Measurements from ENCODE around the gene OR2M2.

Gene OR2M2, protein sequence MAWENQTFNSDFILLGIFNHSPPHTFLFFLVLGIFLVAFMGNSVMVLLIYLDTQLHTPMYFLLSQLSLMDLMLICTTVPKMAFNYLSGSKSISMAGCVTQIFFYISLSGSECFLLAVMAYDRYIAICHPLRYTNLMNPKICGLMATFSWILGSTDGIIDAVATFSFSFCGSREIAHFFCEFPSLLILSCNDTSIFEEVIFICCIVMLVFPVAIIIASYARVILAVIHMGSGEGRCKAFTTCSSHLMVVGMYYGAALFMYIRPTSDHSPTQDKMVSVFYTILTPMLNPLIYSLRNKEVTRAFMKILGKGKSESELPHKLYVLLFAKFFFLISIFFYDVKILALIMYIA

DNA sequence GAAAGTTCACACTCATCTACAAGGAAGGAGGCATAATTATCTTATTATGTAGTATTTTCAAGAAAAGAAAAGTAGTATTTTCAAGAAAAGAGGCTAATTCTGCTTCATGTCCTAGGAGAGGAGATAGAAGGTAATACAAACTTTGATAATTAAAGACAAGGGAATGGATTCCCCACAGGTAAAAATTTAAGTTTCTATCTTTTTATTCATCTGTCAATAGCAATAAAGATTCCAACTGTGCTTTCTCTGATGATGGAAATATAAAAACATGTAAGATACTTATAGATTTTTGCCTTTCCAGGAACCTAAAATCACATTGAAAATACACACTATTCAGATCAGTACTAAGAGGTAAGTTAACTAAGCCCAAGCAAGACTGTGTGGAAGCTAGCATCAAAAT, at the start of gene OR2M2:
OR2M2 (plus strand) TSS at position 301 of the 400 bp plus-strand sequence. CDS start 5,165 bp downstream, outside the sequence.
- no peak for DNase-seq (ENCODE audit: low read depth, low spot score)

DNA sequence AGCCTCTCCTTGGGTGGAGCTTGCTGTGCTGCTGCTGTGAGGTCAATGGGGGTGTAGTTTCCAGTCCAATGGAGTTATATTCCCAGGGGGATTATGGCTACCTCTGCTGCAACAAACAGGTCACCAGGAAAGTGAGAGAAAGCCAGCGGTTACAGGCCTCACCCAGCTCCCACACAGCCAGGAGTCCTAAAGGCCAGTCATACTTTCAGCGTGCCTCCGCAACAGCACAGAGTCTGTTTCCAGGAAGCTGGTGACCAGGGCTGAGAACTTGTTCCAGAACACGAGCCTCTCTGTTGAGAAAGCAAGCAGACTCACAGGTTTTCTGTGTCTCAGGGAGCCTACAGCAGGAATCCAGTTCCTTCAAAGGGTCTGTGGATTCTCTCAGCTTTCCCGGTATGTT, 47.0 kb upstream of the OR2M2 start:
- DNase-seq (ENCODE audit: low read depth, low spot score) = no peak

DNA sequence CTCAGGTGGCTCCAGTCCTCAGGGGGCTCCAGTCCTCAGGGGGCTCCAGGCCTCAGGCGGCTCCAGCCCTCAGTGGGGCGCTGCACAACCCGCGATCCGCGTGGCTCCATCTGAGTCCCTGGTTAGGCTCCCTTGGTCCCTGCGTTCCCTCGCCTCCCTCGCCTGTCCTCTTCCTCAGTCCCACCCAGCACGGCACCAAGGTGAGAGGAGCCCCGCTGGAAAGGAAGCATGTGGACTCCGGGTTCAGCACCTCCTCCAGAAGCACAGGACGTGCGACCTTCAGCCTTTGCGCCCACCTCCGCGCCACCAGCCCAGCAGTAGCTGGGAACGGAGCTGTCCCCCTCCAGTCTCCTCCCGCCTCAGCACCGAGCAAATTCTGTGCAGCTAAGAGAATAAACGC, 37.8 kb upstream of the OR2M2 start:
- DNase-seq (ENCODE audit: low read depth, low spot score) = no peak

DNA sequence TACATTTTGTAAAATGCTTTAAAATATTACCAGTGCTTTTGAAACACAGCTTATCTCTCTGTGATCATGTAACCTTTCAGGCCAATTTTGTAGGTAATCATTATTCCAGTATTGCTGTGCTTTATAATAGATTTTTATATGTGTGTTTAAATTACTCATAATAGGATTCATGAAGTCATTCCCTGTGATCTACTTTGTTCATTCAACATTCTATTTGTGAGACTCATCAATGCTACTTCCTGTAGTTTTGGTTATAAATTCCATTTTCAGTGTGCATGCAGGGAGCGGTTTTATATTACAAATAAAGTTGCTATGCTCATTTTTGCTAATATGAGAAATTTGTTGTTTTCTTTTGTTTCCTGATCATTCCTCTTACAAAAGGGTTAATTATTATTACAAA, 33.8 kb upstream of the OR2M2 start:
- DNase-seq (ENCODE audit: low read depth, low spot score) = no peak

DNA sequence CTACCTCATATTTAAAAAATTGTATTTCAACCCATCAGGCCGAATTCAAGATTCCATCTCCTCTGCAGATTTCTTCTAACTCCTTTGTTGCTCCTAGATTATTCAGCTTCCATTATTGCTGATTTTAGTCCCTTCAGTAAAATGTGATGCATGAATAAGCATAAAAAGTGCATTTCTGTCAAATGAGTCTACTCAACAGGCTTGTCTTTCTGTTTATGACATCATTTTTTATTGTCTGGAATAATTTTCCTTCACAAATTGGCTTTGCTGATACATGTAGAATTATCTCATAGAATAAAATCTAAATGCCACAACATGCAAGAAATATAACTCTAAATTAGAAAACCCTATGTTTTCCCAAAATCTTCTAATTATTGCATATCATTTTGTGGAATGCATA, 31.3 kb upstream of the OR2M2 start:
- DNase-seq (ENCODE audit: low read depth, low spot score) = no peak

DNA sequence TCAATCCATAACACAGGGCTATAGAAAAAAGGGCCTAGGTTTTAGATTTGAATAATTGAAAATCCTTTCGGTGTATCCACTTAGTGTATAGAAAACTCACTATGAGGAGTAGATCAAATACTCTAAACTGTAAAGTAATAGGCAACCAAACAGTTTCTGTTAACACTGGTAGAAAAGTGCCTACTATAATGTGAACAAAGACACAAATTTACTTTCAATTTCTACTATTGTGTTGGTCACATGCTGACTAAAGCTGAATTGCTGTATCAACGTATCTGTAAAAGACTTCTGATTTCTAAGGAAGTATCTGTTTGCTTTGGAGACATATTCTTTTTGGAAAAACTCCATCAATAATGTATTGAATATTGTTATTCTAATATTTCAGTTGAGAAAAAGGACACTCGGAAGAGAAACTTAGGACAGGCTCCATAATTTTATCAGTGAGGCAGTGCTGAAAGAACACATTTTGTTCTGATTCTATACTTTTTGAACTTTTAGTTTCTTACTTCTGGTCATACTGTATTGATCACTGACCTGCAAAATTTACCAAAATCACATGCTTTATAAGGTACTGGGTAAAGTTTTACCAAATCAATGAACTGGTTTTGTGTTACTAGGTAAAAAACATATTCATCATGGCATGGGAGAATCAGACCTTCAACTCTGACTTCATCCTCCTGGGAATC, 30.0 kb upstream of the OR2M2 start, which contains the start of gene OR2M5:
OR2M5 (plus strand) TSS at position 636 of the 686 bp plus-strand sequence; CDS start at position 636, 0 bp downstream.
- DNase-seq (ENCODE audit: low read depth, low spot score) = no peak

DNA sequence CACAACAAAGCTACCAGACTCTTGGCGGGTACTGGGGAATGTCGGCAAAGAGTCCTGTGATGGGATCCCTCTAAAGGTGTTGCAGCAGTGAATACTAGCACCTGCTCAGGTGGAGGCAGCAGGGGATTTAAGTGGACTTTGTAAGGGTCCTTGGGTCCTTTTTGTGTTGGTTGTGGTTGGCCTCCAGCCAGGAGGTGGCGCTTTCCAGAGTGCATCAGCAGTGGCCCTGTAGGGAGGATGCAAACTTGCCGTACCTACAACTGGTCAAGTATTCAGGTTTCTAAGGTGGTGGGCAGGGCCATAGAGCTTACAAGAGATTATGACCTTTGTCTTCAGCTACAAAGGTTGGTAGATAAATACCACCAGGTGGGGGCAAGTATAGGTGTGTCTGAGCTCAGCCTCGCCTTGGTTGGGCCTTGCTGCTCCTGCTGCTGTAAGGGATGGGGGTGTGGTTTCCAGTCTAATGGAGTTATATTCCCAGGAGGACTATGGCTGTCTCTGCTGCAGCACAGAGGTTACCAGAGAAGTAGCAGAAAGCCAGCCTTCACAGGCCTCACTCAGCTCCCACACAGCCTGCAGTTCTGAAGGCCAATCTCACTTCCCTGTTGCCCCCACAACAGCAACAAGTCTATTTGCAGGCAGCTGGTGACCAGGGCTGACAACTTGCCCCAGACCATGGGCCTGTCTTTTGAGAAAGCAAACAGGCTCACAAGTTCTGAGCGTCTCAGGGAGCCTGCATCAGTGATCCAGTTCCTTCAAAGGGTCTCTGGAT, 22.4 kb upstream of the OR2M2 start:
- no peak for DNase-seq (ENCODE audit: low read depth, low spot score)

DNA sequence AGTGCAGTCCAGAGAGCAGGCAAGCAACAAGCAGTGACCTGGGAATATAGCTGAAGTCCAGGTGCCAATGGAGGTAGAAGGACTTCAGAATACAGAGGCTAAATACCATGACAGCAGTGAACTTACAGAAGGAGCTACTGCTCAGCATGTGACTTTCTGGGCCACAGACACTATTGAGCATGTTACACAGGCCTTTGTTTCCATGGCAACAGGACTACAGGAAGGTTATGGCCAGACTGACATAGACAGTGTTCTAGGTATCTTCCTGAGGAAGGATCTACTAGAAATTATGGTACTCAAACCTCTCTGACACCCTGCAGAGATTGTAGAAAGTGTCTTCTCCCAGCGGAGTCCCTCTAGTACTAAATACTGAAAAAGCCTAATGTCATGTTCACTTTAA, 18.7 kb upstream of the OR2M2 start:
- DNase-seq (ENCODE audit: low read depth, low spot score) = no peak

DNA sequence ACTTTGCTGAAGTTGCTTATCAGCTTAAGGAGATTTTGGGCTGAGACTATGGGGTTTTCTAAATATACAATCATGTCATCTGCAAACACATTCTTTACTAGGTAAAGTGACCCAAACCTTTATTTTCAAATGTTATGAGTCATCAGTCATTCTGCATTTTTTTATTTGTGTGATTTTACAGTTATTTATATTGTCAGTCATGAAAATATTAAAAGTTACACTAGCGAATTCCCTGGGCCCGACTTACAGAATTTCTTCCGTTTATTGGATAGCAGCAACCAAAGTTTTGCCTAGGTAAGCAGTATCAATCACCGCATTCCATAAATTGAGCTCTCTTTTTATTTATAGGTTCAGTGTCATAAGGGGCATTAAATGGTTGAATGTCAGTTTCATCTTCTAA, 15.9 kb upstream of the OR2M2 start:
- no peak for DNase-seq (ENCODE audit: low read depth, low spot score)

DNA sequence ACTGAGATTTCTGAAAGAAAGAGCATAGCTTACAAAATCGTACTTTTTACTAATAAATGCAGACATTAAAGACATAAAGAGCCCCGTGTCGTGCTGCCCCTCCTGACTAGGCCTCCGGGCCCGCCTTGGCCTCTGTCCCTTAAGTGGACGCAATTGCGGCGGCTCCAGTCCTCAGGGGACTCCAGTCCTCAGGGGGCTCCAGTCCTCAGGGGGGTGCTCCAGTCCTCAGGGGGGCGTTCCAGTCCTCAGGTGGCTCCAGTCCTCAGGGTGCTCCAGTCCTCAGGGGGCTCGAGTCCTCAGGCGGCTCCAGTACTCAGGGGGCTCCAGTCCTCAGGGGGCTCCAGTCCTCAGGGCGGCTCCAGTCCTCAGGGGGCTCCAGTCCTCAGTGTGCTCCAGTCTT, 10.6 kb upstream of the OR2M2 start:
- no peak for DNase-seq (ENCODE audit: low read depth, low spot score)

DNA sequence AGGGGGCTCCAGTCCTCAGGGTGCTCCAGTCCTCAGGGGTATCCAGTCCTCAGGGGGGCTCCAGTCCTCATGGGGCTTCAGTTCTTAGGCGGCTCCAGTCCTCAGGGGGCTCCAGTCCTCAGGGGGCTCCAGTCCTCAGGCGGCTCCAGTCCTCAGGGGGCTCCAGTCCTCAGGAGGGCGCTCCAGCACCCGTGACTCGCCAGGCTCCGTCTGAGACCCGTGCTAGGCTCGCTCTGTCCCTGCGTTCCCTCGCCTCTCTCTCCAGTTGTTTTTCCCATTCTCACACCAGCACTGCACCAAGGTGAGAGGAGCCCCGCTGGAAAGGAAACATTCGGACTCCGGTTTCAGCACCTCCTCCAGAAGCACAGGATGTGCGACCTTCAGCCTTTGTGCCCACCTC, 9.4 kb upstream of the OR2M2 start:
- no peak for DNase-seq (ENCODE audit: low read depth, low spot score)

DNA sequence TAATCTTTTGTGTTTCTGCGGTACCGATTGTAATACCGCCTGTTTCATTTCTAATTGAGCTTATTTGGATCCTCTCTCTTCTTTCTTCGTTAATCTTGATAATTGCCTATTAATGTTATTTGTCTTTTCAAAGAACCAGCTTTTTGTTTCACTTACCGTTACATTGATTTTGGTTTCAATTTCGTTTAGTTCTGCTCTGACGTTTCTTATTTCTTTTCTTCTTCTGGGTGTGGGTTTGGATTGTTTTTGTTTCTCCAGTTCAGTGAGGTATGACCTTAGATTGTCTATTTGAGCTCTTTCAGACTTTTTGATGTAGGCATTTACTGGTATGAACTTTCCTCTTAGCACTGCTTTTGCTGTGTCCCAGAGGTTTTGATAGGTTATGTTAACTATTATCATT, 9.4 kb downstream of the OR2M2 start:
- DNase-seq (ENCODE audit: low read depth, low spot score) = no peak

DNA sequence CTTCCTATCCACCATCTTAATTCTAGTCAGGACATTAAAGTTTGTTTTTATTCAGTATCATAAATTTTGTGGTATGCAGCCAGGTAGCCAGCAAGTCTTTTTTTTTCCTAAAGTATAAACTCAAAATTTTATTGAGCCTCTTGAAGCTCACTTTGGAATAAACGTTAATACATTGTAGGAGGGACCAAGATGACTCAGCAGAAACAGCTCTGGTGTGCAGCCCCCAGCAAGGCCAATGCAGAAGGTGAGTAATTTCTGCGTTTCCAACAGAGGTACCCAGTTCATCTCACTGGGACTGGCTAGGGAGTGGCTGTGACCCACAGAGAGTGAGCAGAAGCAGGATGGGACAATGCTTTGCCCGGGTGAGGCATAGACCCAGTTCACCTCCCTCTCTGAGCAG, 12.7 kb downstream of the OR2M2 start:
- no peak for DNase-seq (ENCODE audit: low read depth, low spot score)

DNA sequence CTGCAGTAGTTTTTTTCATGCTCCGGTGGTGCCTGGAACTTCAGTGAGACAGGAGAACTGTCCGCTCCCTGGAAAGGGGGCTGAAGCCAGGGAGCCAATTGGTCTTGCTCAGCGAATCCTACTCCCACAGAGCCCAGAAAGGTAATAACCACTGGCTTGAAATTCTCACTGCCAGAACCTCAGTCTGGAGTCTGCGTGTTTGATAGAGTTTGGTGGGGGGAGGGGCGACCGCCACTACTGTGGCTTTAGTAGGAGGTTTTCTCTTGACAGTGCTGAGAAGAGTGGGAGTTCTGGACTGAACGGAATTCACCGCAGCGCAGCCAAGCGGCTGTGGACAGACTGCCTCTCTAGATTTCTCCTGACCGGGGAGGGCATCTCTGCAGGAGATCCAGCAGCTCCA, 14.4 kb downstream of the OR2M2 start:
- no peak for DNase-seq (ENCODE audit: low read depth, low spot score)

DNA sequence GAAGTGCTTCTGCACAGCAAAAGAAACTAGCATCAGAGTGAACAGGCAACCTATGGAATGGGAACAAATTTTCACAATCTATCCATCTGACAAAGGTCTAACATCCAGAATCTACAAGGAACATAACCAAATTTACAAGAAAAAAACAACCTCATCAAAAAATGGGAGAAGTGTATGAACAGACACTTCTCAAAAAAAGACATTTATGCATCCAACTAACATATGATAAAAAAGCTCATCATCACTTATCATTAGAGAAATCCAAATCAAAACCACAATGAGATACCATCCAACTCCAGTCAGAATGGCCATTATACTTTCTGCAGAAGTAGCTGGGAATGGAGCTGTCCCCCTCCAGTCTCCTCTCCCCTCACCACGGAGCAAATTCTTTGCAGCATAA, 19.5 kb downstream of the OR2M2 start:
- no peak for DNase-seq (ENCODE audit: low read depth, low spot score)

DNA sequence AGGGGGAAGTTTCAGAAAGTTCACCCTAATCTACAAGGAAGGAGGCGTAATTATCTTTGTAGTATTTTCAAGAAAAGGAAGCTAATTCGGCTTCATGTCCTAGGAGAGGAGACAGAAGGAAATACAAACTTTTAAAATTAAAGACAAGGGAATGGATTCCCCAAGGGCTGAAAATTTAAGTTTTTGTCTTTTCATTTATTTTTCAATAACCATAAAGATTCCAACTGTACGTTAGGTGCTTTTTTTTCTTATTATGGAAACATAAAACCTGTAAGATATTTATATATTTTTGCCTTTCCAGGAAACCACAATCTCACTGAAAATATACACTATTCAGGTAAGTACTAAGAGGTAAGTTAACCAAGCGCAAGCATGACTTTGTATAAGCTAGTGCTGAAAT, 22.3 kb downstream of the OR2M2 start, which contains the start of gene OR2M3:
OR2M3 (plus strand) TSS at position 301 of the 400 bp plus-strand sequence. CDS start 5,803 bp downstream, outside the sequence.
- DNase-seq (ENCODE audit: low read depth, low spot score) = no peak

DNA sequence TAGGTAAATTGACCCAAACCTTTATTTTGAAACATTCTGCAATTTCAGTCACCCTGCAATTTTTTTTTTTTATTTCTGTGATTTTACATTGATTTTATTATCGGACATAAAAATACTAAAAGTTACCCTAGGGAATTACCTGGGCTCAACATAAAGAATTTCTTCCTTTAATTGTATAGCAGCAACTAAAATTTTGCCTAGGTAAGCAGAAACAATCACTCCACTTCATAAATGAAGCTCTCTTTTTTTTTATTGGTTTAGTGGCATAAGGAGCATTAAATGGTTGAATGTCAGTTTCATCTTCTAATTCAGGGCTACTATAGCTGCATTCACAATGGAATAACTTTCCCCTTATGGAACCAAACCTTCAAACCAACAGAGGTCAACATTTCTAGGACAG, 41.3 kb downstream of the OR2M2 start:
- DNase-seq (ENCODE audit: low read depth, low spot score) = no peak

DNA sequence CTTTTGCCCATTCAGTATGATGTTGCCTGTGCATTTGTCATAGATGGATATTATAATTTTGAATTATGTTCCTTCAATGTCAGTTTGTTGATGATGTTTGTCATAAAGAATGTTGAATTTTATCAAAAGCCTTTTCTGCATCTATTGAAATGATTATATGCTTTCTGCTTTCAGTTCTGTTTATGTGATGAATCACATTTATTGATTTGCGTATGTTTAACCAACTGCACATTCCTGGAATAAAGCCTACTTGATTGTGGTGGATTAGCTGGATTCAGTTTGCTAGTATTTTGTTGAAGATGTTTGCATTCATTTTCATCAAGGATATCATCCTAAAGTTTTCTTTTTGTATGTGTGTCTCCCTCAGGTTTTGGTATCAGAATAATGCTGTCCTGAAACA, 50.9 kb downstream of the OR2M2 start:
- DNase-seq (ENCODE audit: low read depth, low spot score) = no peak

DNA sequence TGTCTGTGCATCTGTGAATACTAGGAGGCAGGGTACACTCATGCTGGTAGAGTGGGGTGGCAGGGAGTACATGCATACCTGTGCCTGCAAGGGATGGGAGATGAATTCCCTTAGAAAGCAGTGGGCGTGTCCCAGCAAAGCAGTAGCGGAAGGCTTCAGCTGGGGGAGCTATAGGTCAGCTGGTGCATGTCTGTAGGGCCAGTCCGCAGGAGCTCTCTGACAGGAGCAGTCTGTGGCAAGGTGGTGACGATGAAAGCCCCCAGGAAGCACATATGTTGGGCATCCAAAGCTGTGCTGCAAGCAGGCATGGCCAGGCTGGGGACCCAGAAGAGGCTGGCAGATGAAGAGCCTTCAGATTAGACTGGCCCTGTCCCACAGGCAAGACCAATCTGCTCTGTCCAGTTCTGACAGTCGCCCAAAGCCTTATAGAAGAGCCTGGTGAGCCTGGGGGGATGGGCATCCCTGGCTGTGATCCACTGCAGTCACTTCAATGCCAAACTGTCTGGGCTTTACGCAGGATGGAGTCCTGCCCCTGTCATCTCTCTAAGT, 54.8 kb downstream of the OR2M2 start:
- no peak for DNase-seq (ENCODE audit: low read depth, low spot score)
